ENCODE results near the gene FAM227B.
"Not testable (repeated sequence)": the region's sequence is repeated elsewhere in the genome, so short reads cannot be mapped to it uniquely, and the experiment has no call there.

Gene FAM227B

DNA sequence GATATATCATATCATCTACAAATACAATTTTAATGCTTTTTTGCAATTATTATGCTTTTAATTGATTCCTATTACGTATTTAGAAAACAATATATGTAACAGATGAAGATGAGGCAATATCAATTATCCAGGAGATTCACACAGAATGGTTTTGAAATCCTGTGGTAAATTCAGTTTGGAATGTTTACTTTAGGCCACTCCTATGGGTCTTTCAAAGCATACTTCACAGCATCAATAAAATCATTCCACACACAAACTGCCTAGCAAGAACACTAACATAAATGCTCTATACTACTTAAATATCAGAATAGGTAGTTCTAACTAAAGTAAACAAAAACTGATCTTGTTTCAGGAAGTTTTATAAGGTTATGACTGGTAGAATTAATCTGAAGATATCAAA is 90.5 kb downstream of the FAM227B start:
- DNase-seq (ENCODE audit: insufficient read length) (no peak), FAIRE-seq (no peak)
- TF ChIP-seq POLR2AphosphoS5 (IDR thresholded peaks at IDR 0.05; ENCODE audit: low read depth, low read length), result no peak
- no peak for TF ChIP-seq POLR2A (IDR thresholded peaks at IDR 0.05; ENCODE audit: low read depth, low read length)
- TF ChIP-seq TAF1 (IDR thresholded peaks at IDR 0.05; ENCODE audit: borderline replicate concordance, low read depth, low read length), result no peak

DNA sequence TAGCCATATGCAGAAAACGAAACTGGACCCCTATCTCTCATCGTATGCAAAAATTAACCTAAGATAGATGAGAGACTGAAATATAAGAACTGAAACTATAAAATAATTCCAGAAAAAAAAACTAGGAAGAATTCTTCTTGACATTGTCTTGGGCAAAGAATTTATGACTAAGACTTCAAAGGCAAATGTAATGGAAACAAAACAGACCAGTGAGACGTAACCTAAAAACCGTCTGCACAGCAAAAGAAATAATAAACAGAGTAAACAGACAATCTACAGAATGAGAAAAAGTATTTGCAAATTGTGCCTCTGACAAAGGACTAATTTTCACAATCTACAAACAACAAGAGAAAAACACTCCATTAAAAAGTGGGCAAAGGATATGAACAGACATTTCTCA is 92.3 kb downstream of the FAM227B start:
- DNase-seq (ENCODE audit: insufficient read length), result no peak
- FAIRE-seq, result no peak
- TF ChIP-seq TAF1 (IDR thresholded peaks at IDR 0.05; ENCODE audit: borderline replicate concordance, low read depth, low read length) (no peak), POLR2A (IDR thresholded peaks at IDR 0.05; ENCODE audit: low read depth, low read length) (no peak), POLR2AphosphoS5 (IDR thresholded peaks at IDR 0.05; ENCODE audit: low read depth, low read length) (no peak)

DNA sequence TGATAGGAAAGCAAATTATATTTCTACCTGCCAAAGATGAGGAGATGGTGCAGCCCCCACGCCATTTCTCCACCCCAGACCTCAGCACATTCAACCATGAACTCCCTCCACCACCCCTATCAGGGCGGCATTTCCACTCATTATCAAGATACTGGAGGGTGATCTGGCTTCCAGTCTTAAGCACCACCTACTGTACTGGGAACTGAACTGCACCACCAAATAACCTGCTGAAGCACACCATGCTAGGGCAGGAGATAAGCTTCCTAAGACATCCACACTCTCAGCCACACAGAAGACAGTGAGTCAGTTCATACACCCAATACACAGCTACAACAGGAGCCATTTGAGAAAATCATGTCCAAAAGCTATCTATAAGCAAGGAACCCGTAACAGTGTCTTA is 98.8 kb downstream of the FAM227B start:
- FAIRE-seq (no peak), DNase-seq (ENCODE audit: insufficient read length) (no peak)
- TF ChIP-seq POLR2A (IDR thresholded peaks at IDR 0.05; ENCODE audit: low read depth, low read length), result no peak
- no peak for TF ChIP-seq POLR2AphosphoS5 (IDR thresholded peaks at IDR 0.05; ENCODE audit: low read depth, low read length)
- TF ChIP-seq TAF1 (IDR thresholded peaks at IDR 0.05; ENCODE audit: borderline replicate concordance, low read depth, low read length), result no peak

DNA sequence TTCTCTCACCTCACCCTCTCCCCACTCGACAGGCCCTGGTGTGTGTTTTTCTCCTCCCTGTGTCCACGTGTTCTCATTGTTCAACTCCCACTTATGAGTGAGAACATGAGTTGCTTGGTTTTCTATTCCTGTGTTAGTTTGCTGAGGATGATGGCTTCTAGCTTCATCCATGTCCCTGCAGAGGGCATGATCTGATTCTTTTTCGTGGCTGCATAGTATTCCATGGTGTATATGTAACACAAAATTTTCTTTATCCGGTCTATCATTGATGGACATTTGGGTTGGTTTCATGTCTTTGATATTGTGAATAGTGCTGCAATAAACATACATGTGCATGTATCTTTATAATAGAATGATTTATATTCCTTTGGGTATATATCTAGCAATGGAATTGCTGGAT is 107.9 kb downstream of the FAM227B start:
- DNase-seq (ENCODE audit: insufficient read length); FAIRE-seq: not testable (repeated sequence)

DNA sequence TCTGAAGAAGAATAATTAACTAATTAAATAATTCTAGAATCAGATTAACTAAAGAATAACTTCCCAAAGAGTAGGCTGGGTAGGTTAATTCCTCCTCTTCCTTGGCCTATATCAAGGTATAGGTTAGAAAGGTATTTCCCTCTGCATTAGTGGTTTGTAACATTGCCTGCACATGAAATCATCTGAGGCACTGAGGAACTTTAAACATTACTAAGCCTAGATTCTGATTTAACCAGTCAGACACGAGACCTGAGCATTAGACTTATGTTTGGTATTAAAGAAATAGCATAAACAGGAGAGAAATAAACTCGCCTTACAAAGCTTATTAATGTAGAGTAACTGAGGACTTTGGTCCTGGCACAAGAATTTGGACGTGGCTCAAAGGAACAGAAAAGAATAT is 113.4 kb downstream of the FAM227B start:
- no peak for FAIRE-seq
- TF ChIP-seq POLR2AphosphoS5 (IDR thresholded peaks at IDR 0.05; ENCODE audit: low read depth, low read length) (no peak), POLR2A (IDR thresholded peaks at IDR 0.05; ENCODE audit: low read depth, low read length) (no peak), TAF1 (IDR thresholded peaks at IDR 0.05; ENCODE audit: borderline replicate concordance, low read depth, low read length) (no peak)

DNA sequence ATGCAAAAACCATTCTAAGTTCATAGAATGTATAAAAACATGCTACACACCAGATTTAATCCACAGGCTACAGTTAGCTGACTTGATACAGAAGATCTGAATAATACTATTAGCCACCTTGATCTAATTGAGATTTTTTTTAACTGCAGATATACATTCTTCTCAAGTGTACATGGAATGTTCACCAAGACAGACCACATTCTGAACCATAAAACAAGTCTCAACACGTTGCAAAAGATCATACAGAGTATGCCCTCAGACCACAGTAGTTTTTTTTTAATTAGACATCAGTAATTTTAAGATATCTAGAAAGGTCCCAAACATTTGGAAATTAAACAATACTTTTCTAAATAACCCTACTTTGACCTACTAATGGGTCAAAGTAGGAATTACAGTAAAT is 114.3 kb downstream of the FAM227B start:
- FAIRE-seq (no peak), DNase-seq (ENCODE audit: insufficient read length) (no peak)
- no peak for TF ChIP-seq POLR2A (IDR thresholded peaks at IDR 0.05; ENCODE audit: low read depth, low read length)

More for the DNA sequence above, 113.4 kb downstream of the FAM227B start:
- no peak for DNase-seq (ENCODE audit: insufficient read length)

DNA sequence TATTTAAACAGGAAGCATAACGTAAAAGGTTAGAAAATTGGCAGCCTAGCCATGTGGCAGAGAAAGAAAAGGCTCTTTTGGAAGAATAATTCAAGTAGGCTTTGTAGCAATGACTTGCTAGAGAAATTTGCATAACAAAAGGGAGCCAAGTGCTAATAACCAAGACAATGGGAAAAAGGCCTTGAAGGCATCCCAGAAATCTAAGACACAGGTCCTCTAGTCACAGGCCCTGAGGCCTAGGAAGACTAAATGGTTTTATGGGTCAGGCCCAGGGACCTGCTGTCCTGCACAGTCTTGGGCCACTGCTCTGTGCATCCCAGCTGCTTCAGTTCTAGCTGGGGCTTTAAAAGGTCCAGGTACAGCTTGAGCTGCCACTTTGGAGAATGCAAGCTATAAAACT is 119.0 kb downstream of the FAM227B start:
- DNase-seq (ENCODE audit: insufficient read length) (no peak), FAIRE-seq (no peak)
- TF ChIP-seq TAF1 (IDR thresholded peaks at IDR 0.05; ENCODE audit: borderline replicate concordance, low read depth, low read length), result no peak
- no peak for TF ChIP-seq POLR2AphosphoS5 (IDR thresholded peaks at IDR 0.05; ENCODE audit: low read depth, low read length)
- no peak for TF ChIP-seq POLR2A (IDR thresholded peaks at IDR 0.05; ENCODE audit: low read depth, low read length)

DNA sequence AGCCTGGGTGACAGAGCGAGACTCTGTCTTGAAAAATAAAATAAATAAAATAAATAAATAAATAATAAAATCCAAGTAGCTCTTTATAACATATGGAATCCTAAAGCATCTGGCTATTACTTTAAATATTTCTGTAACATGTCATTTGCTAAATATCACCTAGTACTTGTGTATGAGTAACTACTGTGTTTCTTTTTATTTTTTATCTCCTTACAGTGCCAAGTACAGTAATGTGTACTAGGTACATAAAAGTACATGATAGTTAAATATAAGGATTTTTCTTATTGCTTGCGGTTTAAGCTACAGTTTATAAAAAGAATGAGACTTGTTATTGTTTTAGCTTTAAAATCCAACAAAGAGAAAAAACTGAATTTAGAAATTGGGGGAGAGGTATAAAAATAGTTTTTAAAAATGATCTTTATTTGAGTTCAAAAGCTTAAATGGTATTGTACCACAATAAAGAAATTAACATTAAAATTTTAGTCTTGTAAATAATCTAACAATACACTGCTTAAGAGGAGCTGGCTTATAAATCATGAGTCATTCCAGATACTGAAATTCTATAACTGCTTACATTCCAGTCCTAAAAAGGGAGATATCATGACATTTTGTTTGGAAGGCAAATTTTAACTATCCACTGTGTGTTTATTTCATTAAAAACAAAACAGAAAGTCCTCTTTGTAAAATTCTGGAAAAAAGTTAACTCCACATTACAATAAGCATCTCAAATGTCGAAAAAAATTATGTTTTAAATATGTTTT is 124.4 kb downstream of the FAM227B start:
- DNase-seq (ENCODE audit: insufficient read length) (no peak), FAIRE-seq (no peak)
- TF ChIP-seq TAF1 (IDR thresholded peaks at IDR 0.05; ENCODE audit: borderline replicate concordance, low read depth, low read length), result no peak
- no peak for TF ChIP-seq POLR2A (IDR thresholded peaks at IDR 0.05; ENCODE audit: low read depth, low read length)
- TF ChIP-seq POLR2AphosphoS5 (IDR thresholded peaks at IDR 0.05; ENCODE audit: low read depth, low read length), result no peak

DNA sequence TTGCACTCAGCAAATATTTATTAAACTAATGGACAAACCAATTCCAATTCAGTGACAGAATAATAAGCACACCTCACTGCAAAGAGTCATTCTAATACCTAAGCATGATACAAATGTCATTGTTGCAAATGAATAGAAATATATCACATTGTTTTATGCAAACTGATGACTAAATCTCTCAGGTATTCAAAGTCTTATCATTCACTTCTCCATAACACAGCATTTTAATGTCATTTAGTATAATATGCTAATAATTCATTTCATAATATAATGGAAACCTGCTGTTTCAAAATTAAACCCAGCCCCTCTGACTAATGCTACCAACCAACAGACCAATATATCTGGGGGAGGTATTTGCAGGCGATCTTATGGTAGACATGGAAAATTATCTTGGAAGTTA is 125.8 kb downstream of the FAM227B start:
- DNase-seq (ENCODE audit: insufficient read length), result no peak
- TF ChIP-seq POLR2AphosphoS5 (IDR thresholded peaks at IDR 0.05; ENCODE audit: low read depth, low read length) (no peak), POLR2A (IDR thresholded peaks at IDR 0.05; ENCODE audit: low read depth, low read length) (no peak), TAF1 (IDR thresholded peaks at IDR 0.05; ENCODE audit: borderline replicate concordance, low read depth, low read length) (no peak)
- no peak for FAIRE-seq

DNA sequence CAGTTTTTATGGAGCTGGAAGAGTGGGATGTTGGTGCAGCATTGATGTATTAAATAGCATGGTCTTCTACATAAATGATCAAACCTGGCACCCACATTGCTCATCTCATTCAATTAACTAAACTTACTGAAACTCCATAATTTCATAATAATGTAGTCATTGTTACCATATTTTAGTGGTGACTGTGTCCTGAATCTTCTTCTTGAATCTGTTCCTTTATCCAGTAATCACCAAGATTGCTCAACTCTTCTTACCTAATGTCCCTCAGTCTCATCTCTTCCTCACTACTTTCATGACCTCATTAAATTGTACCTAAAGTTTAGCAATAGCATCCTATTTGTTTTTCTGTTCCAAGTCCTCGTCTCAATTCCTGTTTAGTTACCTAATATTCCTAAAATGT is 127.8 kb downstream of the FAM227B start:
- FAIRE-seq, result no peak
- no peak for TF ChIP-seq TAF1 (IDR thresholded peaks at IDR 0.05; ENCODE audit: borderline replicate concordance, low read depth, low read length)
- no peak for TF ChIP-seq POLR2AphosphoS5 (IDR thresholded peaks at IDR 0.05; ENCODE audit: low read depth, low read length)
- no peak for DNase-seq (ENCODE audit: insufficient read length)

DNA sequence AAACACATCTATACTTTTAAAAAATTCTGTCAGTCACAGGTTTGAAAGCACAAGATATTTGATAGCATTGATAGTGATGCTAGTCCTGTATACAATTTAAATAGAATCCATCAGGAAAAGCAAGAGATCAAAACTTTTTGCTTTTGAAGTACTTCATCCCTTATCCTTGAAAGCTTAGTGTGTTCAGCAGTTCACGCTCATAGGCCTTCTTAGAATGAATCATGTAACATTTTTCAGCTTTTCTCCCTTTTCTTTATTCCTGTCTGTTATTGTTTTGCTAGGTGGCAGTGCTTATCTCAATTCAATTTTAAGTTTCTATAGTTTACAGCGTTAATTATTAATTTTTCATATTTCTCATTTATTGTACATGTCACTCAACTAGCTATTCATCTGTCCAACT is 128.5 kb downstream of the FAM227B start:
- TF ChIP-seq POLR2A (IDR thresholded peaks at IDR 0.05; ENCODE audit: low read depth, low read length), result no peak
- TF ChIP-seq POLR2AphosphoS5 (IDR thresholded peaks at IDR 0.05; ENCODE audit: low read depth, low read length), result no peak
- TF ChIP-seq TAF1 (IDR thresholded peaks at IDR 0.05; ENCODE audit: borderline replicate concordance, low read depth, low read length), result no peak
- DNase-seq (ENCODE audit: insufficient read length) (no peak), FAIRE-seq (no peak)

DNA sequence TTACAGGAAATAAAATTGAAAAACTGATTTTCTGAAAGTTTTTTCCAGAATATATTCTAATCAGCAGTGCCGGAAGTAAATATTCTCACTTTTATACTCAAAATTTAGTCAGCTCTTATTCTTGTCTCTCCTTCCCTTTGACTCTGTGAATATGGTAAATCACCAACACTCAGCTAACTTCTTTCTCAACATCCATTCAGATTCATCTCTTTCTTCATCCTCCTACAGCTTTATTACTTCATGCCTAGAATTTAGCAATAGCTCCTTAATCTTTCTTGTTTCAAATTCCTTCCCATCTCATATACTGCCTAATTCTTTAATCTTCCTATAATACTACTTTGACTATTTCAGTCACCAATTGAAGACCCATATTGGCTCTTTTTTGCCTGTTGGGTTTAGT is 129.7 kb downstream of the FAM227B start:
- TF ChIP-seq POLR2A (IDR thresholded peaks at IDR 0.05; ENCODE audit: low read depth, low read length) (no peak), POLR2AphosphoS5 (IDR thresholded peaks at IDR 0.05; ENCODE audit: low read depth, low read length) (no peak), TAF1 (IDR thresholded peaks at IDR 0.05; ENCODE audit: borderline replicate concordance, low read depth, low read length) (no peak)
- DNase-seq (ENCODE audit: insufficient read length), result no peak
- no peak for FAIRE-seq

DNA sequence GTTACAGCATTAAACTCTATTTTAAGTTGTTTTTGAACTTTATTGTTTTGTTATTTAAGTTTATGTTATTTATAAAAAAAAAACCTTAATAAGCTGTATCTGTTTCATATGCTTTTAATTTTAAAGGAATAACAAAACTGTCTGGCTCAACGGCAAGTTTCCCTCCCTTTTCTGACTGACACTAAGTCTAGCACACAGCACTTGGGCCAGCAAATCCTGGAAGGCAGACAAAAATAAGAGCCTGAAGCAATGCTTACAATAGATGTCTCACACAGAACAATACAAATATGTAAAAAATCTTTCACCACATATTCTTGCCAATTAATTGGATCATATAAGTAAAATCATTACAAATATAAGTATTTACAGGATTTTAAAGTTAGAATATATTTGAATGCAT is 135.2 kb downstream of the FAM227B start:
- not testable (repeated sequence) for FAIRE-seq; DNase-seq (ENCODE audit: insufficient read length)

DNA sequence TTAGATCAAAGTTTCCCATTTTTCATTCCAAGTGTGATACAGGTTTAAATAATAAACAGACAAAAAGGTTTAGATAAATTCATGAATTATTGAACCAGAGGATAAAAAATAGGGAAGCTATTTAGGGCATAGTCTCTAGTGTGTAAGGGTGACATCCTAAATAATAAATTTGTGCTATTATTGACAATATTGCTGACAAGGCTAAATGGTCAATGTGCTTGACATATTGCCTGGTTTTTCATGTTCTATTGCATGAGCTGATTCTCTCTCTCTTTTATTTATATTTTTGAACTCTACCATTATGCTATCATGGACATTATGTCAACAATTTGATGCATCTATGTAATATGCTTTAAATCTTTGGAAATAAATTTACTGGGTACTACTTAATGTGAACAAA is 141.6 kb downstream of the FAM227B start:
- not testable (repeated sequence) for FAIRE-seq; DNase-seq (ENCODE audit: insufficient read length)

DNA sequence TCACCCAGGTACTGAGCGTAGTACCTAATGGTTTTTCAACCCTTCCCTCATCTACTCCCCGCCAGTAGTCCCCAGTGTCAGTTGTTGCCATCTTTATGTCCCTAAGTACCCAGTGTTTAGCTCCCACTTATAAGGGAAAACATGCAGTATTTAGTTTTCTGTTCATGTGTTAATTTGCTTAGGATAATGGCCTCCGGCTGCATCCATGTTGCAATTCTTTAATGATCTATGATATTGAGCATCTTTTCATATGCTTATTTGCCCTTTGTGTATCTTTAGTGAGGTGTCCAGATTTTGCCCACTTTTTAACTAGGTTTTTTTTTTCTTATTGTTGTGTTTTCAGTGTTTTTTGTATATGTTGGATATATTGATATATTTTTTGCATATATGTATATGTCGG is 142.6 kb downstream of the FAM227B start:
- FAIRE-seq, result not testable (repeated sequence)

More for the DNA sequence above, 142.6 kb downstream of the FAM227B start:
- not testable (repeated sequence) for DNase-seq (ENCODE audit: insufficient read length)
